IMR-90 (cell line): ENCODE data around the gene UCP2. TPM values are rescaled to one million over a fixed set of nuclear protein-coding genes. Genes with fewer than 3 reads are reported as not detected.
"Not testable (repeated sequence)": the region's sequence is repeated elsewhere in the genome, so short reads cannot be mapped to it uniquely, and the experiment has no call there.

Experiments used
- ATAC-seq: fragments of 200-7000 bp; cut with Tn5 transposase; 2 replicates; pipeline ENCODE4 v1.9.1; 2020; ENCODE audit warnings: low read depth, mild to moderate bottlenecking, moderate library complexity
- BruUV-seq: library from RNA; stranded (reverse); fragments of 400-500 nt; replicated peaks from 2 replicates; lab custom pipeline; 2021; lab: Mats Ljungman, UMichigan
- CTCF ChIA-PET: fragments of 300-600 bp; formaldehyde crosslinking; extraction: SDS; loops from one replicate; lab custom pipeline; 2021; ENCODE audit warnings: antibody characterized with exemption; lab: Yijun Ruan, JAX
- POLR2A ChIA-PET: fragments of 300-600 bp; sonication (Branson Sonifier 250); formaldehyde crosslinking; loops from one replicate; lab custom pipeline; 2022; ENCODE audit warnings: antibody characterized with exemption; ENCODE audit not compliant: unreplicated experiment; lab: Charles Lee
- DNase-seq: peaks from one replicate; pipeline ENCODE4 v3.0.0; 2013
- H2AFZ ChIP-seq: replicated peaks from 2 replicates; pipeline ENCODE3; 2013; ENCODE audit warnings: low read length, mild to moderate bottlenecking; ENCODE audit not compliant: poor library complexity
- H2AK5ac ChIP-seq: 2 replicates; pipeline ENCODE4 v1.6.1; 2013; ENCODE audit warnings: low read depth, low read length, inconsistent platforms
- H2AK9ac ChIP-seq: replicated peaks from 2 replicates; pipeline ENCODE3; 2013; ENCODE audit warnings: mild to moderate bottlenecking, low read depth, low read length, moderate library complexity; ENCODE audit not compliant: poor library complexity
- H2BK120ac ChIP-seq: 2 replicates; pipeline ENCODE4 v1.6.1; 2013; ENCODE audit warnings: low read depth, low read length, inconsistent platforms
- H2BK15ac ChIP-seq: 3 replicates; pipeline ENCODE4 v1.6.1; 2013; ENCODE audit warnings: low read depth, low read length, inconsistent platforms
- H2BK20ac ChIP-seq: 2 replicates; pipeline ENCODE4 v1.6.1; 2013; ENCODE audit warnings: low read depth, mild to moderate bottlenecking, inconsistent platforms, low read length, moderate library complexity
- H2BK5ac ChIP-seq: 2 replicates; pipeline ENCODE4 v1.6.1; 2013; ENCODE audit warnings: mild to moderate bottlenecking, low read depth, low read length, inconsistent platforms; ENCODE audit not compliant: poor library complexity, severe bottlenecking
- H3K14ac ChIP-seq: replicated peaks from 2 replicates; pipeline ENCODE4 v1.6.1; 2013; ENCODE audit warnings: low read depth, low read length, inconsistent platforms
- H3K18ac ChIP-seq: 2 replicates; pipeline ENCODE4 v1.6.1; 2013; ENCODE audit warnings: low read depth, low read length, control low read depth
- H3K23ac ChIP-seq: 2 replicates; pipeline ENCODE4 v1.6.1; 2013; ENCODE audit warnings: low read depth, low read length, inconsistent platforms
- H3K27ac ChIP-seq: 2 replicates; pipeline ENCODE4 v1.5.1; 2013; ENCODE audit warnings: mild to moderate bottlenecking, control low read depth, low read length; ENCODE audit not compliant: insufficient read depth
- H3K27me3 ChIP-seq: 2 replicates; pipeline ENCODE4 v1.6.1; 2013; ENCODE audit warnings: low read length; ENCODE audit not compliant: control insufficient read depth, insufficient read depth
- H3K36me3 ChIP-seq: 2 replicates; pipeline ENCODE4 v1.6.1; 2013; ENCODE audit warnings: low read length, mixed read lengths; ENCODE audit not compliant: control insufficient read depth, insufficient read depth
- H3K4ac ChIP-seq: 2 replicates; pipeline ENCODE4 v1.6.1; 2013; ENCODE audit warnings: low read depth, low read length, inconsistent platforms
- H3K4me1 ChIP-seq: 2 replicates; pipeline ENCODE4 v1.6.1; 2013; ENCODE audit warnings: low read length, mixed read lengths; ENCODE audit not compliant: control insufficient read depth, insufficient read depth
- H3K4me2 ChIP-seq: 2 replicates; pipeline ENCODE4 v1.6.1; 2013; ENCODE audit warnings: low read depth, mild to moderate bottlenecking, control low read depth, low read length, moderate library complexity
- H3K4me3 ChIP-seq: 2 replicates; pipeline ENCODE4 v1.5.1; 2013; ENCODE audit warnings: low read depth, mild to moderate bottlenecking, control low read depth, low read length, moderate library complexity; ENCODE audit not compliant: insufficient read depth
- H3K56ac ChIP-seq: 2 replicates; pipeline ENCODE4 v1.6.1; 2013; ENCODE audit warnings: low read length, inconsistent platforms; ENCODE audit not compliant: insufficient read depth; ENCODE audit errors: extremely low read depth
- H3K79me1 ChIP-seq, 2 experiments: 2 replicates each; pipeline ENCODE4 v1.6.1; 2013; ENCODE audit warnings: low read length in 2 of 2, inconsistent platforms in 1 of 2, low read depth in 1 of 2
- H3K9ac ChIP-seq: 2 replicates; pipeline ENCODE4 v1.6.1; 2013; ENCODE audit warnings: low read depth, low read length, control low read depth
- H3K9me1 ChIP-seq: 2 replicates; pipeline ENCODE4 v1.6.1; 2013; ENCODE audit warnings: low read length, inconsistent platforms; ENCODE audit not compliant: insufficient read depth
- H3K9me3 ChIP-seq: 2 replicates; pipeline ENCODE4 v1.6.1; 2013; ENCODE audit warnings: low read length; ENCODE audit not compliant: control insufficient read depth, insufficient read depth
- H4K20me1 ChIP-seq: 2 replicates; pipeline ENCODE4 v1.6.1; 2013; ENCODE audit warnings: low read length, inconsistent platforms; ENCODE audit not compliant: insufficient read depth
- H4K5ac ChIP-seq: 2 replicates; pipeline ENCODE4 v1.6.1; 2013; ENCODE audit warnings: mild to moderate bottlenecking, low read depth, low read length, control low read depth
- H4K8ac ChIP-seq, 2 experiments: 2 replicates each; pipeline ENCODE4 v1.6.1; 2013; ENCODE audit warnings: low read depth in 2 of 2, low read length in 2 of 2, control low read depth in 1 of 2, inconsistent platforms in 1 of 2
- H4K91ac ChIP-seq: 2 replicates; pipeline ENCODE4 v1.6.1; 2013; ENCODE audit warnings: low read depth, low read length, inconsistent platforms; ENCODE audit not compliant: insufficient read depth
- FOS ChIP-seq: fragments of 150-350 bp; IDR thresholded peaks from 2 replicates; pipeline ENCODE4 v1.6.1; 2016; ENCODE audit warnings: low read depth, low read length
- WGBS, 2 experiments: methylation state at CpG; one replicate each; pipeline versions ENCODE4 v1.1.5 to v1.1.7; 2013; ENCODE audit warnings: missing lambda C conversion rate in 2 of 2; ENCODE audit not compliant: insufficient read length in 1 of 2; ENCODE audit errors: extremely low coverage in 2 of 2; 5-methylcytosine and 5-hydroxymethylcytosine counted together
- dilution Hi-C: fragments of 300-500 bp; cut with HindIII; formaldehyde crosslinking; loops from one replicate; pipeline ENCODE4 v1.14.3; 2018; ENCODE audit warnings: low sequenced_read_pairs; ENCODE audit not compliant: unreplicated experiment
- in situ Hi-C: fragments of 300-500 bp; cut with MboI; formaldehyde crosslinking; loops from 3 replicates; pipeline ENCODE4 v1.14.3; 2019; ENCODE audit warnings: low sequenced_read_pairs, inconsistent platforms, mixed read lengths
- intact Hi-C: fragments of 100-400 bp; cut with micrococcal nuclease; formaldehyde crosslinking; loops from 2 replicates; pipeline ENCODE4 v1.10.0; 2022
- polyA plus RNA-seq, 3 experiments: library from polyadenylated mRNA; depleted of rRNA; stranded (reverse); fragments of >200 nt; gene quantifications; 2 replicates each; pipeline ENCODE4 v1.2.3, GENCODE V29; 2012; ENCODE audit warnings: low replicate concordance in 1 of 3
- total RNA-seq: library from RNA; depleted of rRNA; stranded (reverse); fragments of >200 nt; gene quantifications from 2 replicates; pipeline ENCODE4 v1.2.3, GENCODE V29; 2012
- TF ChIP-seq, protein P1 (sequence below): conservative IDR thresholded peaks from 2 replicates; pipeline ENCODE4 v1.5.1; 2012; ENCODE audit warnings: mild to moderate bottlenecking, low read depth, low read length, improper control_type of control experiment

Gene UCP2
- total and polyA plus RNA-seq, 2 of the 4 experiments (the other 2 are of a cell fraction), result 2.0 to 11.9 TPM

GRCh38 chr11:73939096-73939495, 43.5 kb downstream of the UCP2 start:
- Histone ChIP-seq H4K5ac (no peak overlapping the region), H3K27me3 (no peaks in the 10 kb centered on the region), H2BK120ac (no peak overlapping the region), H3K9ac (no peak overlapping the region), H2AK5ac (no peak overlapping the region), H3K9me3 (peaks cover 5% of the 10 kb centered on the region; the same call in 1 of the 2 replicates), H3K79me1 (no peaks in the 10 kb centered on the region), H2AK9ac (no peak overlapping the region), H2AFZ (no peak overlapping the region), H3K4me2 (no peak overlapping the region), H4K20me1 (no peaks in the 10 kb centered on the region), H3K9me1 (no peaks in the 10 kb centered on the region), H4K91ac (no peak overlapping the region), H3K4ac (no peak overlapping the region), H3K23ac (no peak overlapping the region), H3K27ac (no peak overlapping the region), H3K56ac (no peak overlapping the region), H3K4me3 (no peak overlapping the region), H3K4me1 (no peaks in the 10 kb centered on the region), H3K36me3 (peaks cover 2% of the 10 kb centered on the region), H2BK5ac (no peak overlapping the region), H2BK15ac (no peak overlapping the region), H2BK20ac (no peak overlapping the region), H3K14ac (no peak overlapping the region), H4K8ac (no peak overlapping the region), H3K18ac (no peak overlapping the region)
- in situ Hi-C loops, result loop anchor here (10.0 kb wide), 1 partner anchor 314 kb away; no protein-coding TSS in a partner anchor
- intact Hi-C loops, result no loop called here
- TF ChIP-seq, protein P1, sequence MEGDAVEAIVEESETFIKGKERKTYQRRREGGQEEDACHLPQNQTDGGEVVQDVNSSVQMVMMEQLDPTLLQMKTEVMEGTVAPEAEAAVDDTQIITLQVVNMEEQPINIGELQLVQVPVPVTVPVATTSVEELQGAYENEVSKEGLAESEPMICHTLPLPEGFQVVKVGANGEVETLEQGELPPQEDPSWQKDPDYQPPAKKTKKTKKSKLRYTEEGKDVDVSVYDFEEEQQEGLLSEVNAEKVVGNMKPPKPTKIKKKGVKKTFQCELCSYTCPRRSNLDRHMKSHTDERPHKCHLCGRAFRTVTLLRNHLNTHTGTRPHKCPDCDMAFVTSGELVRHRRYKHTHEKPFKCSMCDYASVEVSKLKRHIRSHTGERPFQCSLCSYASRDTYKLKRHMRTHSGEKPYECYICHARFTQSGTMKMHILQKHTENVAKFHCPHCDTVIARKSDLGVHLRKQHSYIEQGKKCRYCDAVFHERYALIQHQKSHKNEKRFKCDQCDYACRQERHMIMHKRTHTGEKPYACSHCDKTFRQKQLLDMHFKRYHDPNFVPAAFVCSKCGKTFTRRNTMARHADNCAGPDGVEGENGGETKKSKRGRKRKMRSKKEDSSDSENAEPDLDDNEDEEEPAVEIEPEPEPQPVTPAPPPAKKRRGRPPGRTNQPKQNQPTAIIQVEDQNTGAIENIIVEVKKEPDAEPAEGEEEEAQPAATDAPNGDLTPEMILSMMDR, result no peak
- TF ChIP-seq FOS, result no peak
- WGBS, 2 experiments, result 86% methylated on average over 1 of the region's 4 CpGs; no CpG with 5 or more reads in 1 of the 2 experiments
- no TSS peak for BruUV-seq
- dilution Hi-C loops, result no loop called here
- DNase-seq, result no peak
- POLR2A ChIA-PET, result no interaction called here
- ATAC-seq, result no peak
- CTCF ChIA-PET, result interaction anchor here (0.6 kb wide), 1 partner anchor 498 kb away, joined by 3 read pairs; no protein-coding TSS in a partner anchor

DNA sequence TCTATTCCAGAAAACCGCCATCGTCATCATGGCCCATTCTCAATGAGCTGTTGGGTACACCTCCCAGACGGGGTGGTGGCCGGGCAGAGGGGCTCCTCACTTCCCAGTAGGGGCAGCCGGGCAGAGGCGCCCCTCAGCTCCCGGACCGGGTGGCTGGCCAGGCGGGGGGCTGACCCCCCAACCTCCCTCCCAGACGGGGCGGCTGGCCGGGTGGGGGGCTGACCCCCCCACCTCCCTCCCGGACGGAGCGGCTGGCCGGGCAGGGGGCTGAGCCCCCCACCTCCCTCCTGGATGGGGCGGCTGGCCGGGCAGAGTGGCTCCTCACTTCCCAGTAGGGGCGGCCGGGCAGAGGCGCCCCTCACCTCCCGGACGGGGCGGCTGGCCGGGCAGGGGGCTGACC, 46.6 kb downstream of the UCP2 start:
- H3K4me3 ChIP-seq, H3K23ac ChIP-seq, H2AK5ac ChIP-seq, BruUV-seq, H2BK20ac ChIP-seq, H4K8ac ChIP-seq, H3K56ac ChIP-seq, H3K4me2 ChIP-seq, H3K9me3 ChIP-seq, H3K4me1 ChIP-seq, H3K18ac ChIP-seq, CTCF ChIA-PET, H3K14ac ChIP-seq, H3K4ac ChIP-seq, H2AK9ac ChIP-seq, H2BK5ac ChIP-seq, H3K79me1 ChIP-seq, H4K5ac ChIP-seq, H4K20me1 ChIP-seq, H3K9me1 ChIP-seq, H3K36me3 ChIP-seq, H4K91ac ChIP-seq, POLR2A ChIA-PET, H3K27me3 ChIP-seq, DNase-seq, dilution Hi-C loops, ATAC-seq, H2BK15ac ChIP-seq, H3K9ac ChIP-seq, intact Hi-C loops, H2BK120ac ChIP-seq, H3K27ac ChIP-seq, H2AFZ ChIP-seq: not testable (repeated sequence)
- no CpG with 5 or more reads among the region's 25 CpGs for WGBS, 2 experiments
- in situ Hi-C loops, result loop anchor here (10.0 kb wide), 1 partner anchor 311 kb away; no protein-coding TSS in a partner anchor
